ENCODE results near the gene TMEM43.
A peak's percentile ranks its signal among the peaks of the same experiment; 100 is the strongest.
"Not testable (repeated sequence)": the region's sequence is repeated elsewhere in the genome, so short reads cannot be mapped to it uniquely, and the experiment has no call there.

Gene TMEM43

GRCh38 chr3:14118400-14119381, 6.2 kb upstream of the TMEM43 start:
- Mint-ChIP-seq H3K27me3 (no peaks in the 10 kb centered on the region), H3K27ac (peak overlapping the region in 1 of 2 donors; percentile 89), H3K9me3 (no peaks in the 10 kb centered on the region), H3K4me1 (peaks cover 41% of the 10 kb centered on the region), H3K4me3 (no peak overlapping the region)
- DNase-seq (no peak), ATAC-seq (no peak)

GRCh38 chr3:14119651-14120050, 5.2 kb upstream of the TMEM43 start:
- Mint-ChIP-seq H3K27me3 (no peaks in the 10 kb centered on the region), H3K4me1 (peaks cover 44% of the 10 kb centered on the region), H3K4me3 (no peak overlapping the region), H3K27ac (peak overlapping the region in 1 of 2 donors; percentile 76), H3K9me3 (no peaks in the 10 kb centered on the region)
- no peak for DNase-seq
- no peak for ATAC-seq

- Mint-ChIP-seq H3K4me3 (no peak overlapping the region), H3K4me1 (peaks cover 44% of the 10 kb centered on the region), H3K27me3 (no peaks in the 10 kb centered on the region), H3K9me3 (no peaks in the 10 kb centered on the region), H3K27ac (peak overlapping the region in 1 of 2 donors; percentile 52)
- DNase-seq, result no peak
- no peak for ATAC-seq
Observed at GRCh38 chr3:14120111-14120920, 4.5 kb upstream of the TMEM43 start.

- peak overlapping the region in 1 of 2 donors; percentile 34 for H3K27ac Mint-ChIP-seq
Observed at GRCh38 chr3:14120921-14121448, 3.9 kb upstream of the TMEM43 start.

GRCh38 chr3:14121859-14122258, 3.0 kb upstream of the TMEM43 start:
- Mint-ChIP-seq H3K4me1 (peaks cover 57% of the 10 kb centered on the region), H3K27me3 (no peaks in the 10 kb centered on the region), H3K27ac (no peak overlapping the region)

More at GRCh38 chr3:14120921-14121448, 3.9 kb upstream of the TMEM43 start:
- H3K27me3 Mint-ChIP-seq, H3K4me3 Mint-ChIP-seq, DNase-seq, ATAC-seq, H3K9me3 Mint-ChIP-seq: not testable (repeated sequence)
- peaks cover 48% of the 10 kb centered on the region for H3K4me1 Mint-ChIP-seq

GRCh38 chr3:14122301-14122700, 2.6 kb upstream of the TMEM43 start:
- no peak for ATAC-seq
- Mint-ChIP-seq H3K9me3 (no peaks in the 10 kb centered on the region), H3K4me3 (peak overlapping the region; percentile 96 to 98), H3K4me1 (peaks cover 61% of the 10 kb centered on the region), H3K27me3 (no peaks in the 10 kb centered on the region), H3K27ac (peak overlapping the region in 1 of 2 donors; percentile 65)
- DNase-seq, result no peak

More at GRCh38 chr3:14121859-14122258, 3.0 kb upstream of the TMEM43 start:
- Mint-ChIP-seq H3K4me3 (no peak overlapping the region), H3K9me3 (no peaks in the 10 kb centered on the region)
- no peak for ATAC-seq
- DNase-seq, result no peak

- Mint-ChIP-seq H3K4me3 (peak overlapping the region; percentile 96 to 98), H3K27ac (peak overlapping the region; percentile 91 to 95), H3K4me1 (peaks cover 69% of the 10 kb centered on the region), H3K9me3 (no peaks in the 10 kb centered on the region), H3K27me3 (no peaks in the 10 kb centered on the region)
- ATAC-seq (no peak), DNase-seq (no peak)
Observed at GRCh38 chr3:14123308-14124222, 1.3 kb upstream of the TMEM43 start.

GRCh38 chr3:14124223-14124614, 633 bp upstream of the TMEM43 start:
- no peaks in the 10 kb centered on the region for H3K27me3 Mint-ChIP-seq
- peak in 1 of 2 donors; percentile 75 for DNase-seq
- H3K4me1 Mint-ChIP-seq, result peaks cover 69% of the 10 kb centered on the region
- peak overlapping the region; percentile 96 to 98 for H3K4me3 Mint-ChIP-seq
- H3K9me3 Mint-ChIP-seq, result no peaks in the 10 kb centered on the region
- peak overlapping the region; percentile 91 to 95 for H3K27ac Mint-ChIP-seq
- ATAC-seq, result peak; percentile 70

- Mint-ChIP-seq H3K4me1 (peaks cover 59% of the 10 kb centered on the region), H3K27me3 (no peaks in the 10 kb centered on the region), H3K4me3 (peak overlapping the region; percentile 96 to 98), H3K9me3 (no peaks in the 10 kb centered on the region), H3K27ac (peak overlapping the region; percentile 94 to 97)
- ATAC-seq (peak; percentile 48), DNase-seq (peak; percentile 46 to 49)
Observed at GRCh38 chr3:14125193-14126016, 553 bp downstream of the TMEM43 start.

GRCh38 chr3:14126017-14126886, 1.4 kb downstream of the TMEM43 start:
- H3K27me3 Mint-ChIP-seq, result no peaks in the 10 kb centered on the region
- ATAC-seq (no peak), DNase-seq (no peak)
- no peaks in the 10 kb centered on the region for H3K9me3 Mint-ChIP-seq
- H3K27ac Mint-ChIP-seq, result peak overlapping the region; percentile 94 to 97
- H3K4me1 Mint-ChIP-seq, result peaks cover 56% of the 10 kb centered on the region
- peak overlapping the region; percentile 96 to 98 for H3K4me3 Mint-ChIP-seq

- Mint-ChIP-seq H3K4me1 (peaks cover 49% of the 10 kb centered on the region), H3K4me3 (peak overlapping the region; percentile 96 to 98), H3K27ac (no peak overlapping the region), H3K27me3 (no peaks in the 10 kb centered on the region), H3K9me3 (no peaks in the 10 kb centered on the region)
- no peak for DNase-seq
- ATAC-seq, result no peak
Observed at GRCh38 chr3:14126887-14127505, 2.1 kb downstream of the TMEM43 start.

- H3K27ac Mint-ChIP-seq, result no peak overlapping the region
- no peak for ATAC-seq
- no peaks in the 10 kb centered on the region for H3K9me3 Mint-ChIP-seq
- H3K27me3 Mint-ChIP-seq, result no peaks in the 10 kb centered on the region
- DNase-seq, result no peak
- no peak overlapping the region for H3K4me3 Mint-ChIP-seq
- H3K4me1 Mint-ChIP-seq, result peaks cover 42% of the 10 kb centered on the region
Observed at GRCh38 chr3:14127516-14128161, 2.8 kb downstream of the TMEM43 start.
